HG03354 (cell line): ENCODE measurements around the gene HOXD11.

Source experiments
- ATAC-seq: cut with Tn5 transposase; IDR thresholded peaks from one replicate; pipeline ENCODE4 v1.9.1; 2021; ENCODE audit warnings: mild to moderate bottlenecking; ENCODE audit not compliant: unreplicated experiment, poor library complexity, severe bottlenecking

The HOXD11 gene

GRCh38 chr2:176106581-176107539, at the start of gene HOXD11:
HOXD11 (plus strand) TSS chr2:176107280; CDS start chr2:176107356, 76 bp downstream.
- ATAC-seq: no peak

GRCh38 chr2:176063958-176064357, 43.1 kb upstream of the HOXD11 start:
- ATAC-seq: no peak

- no peak for ATAC-seq
These were observed 40.2 kb upstream of the HOXD11 start for GRCh38 chr2:176066645-176067588.

- ATAC-seq: no peak
These were observed 39.3 kb upstream of the HOXD11 start for GRCh38 chr2:176067589-176068418.

GRCh38 chr2:176068419-176068832, 38.7 kb upstream of the HOXD11 start:
- ATAC-seq: no peak

- no peak for ATAC-seq
These were observed 35.5 kb upstream of the HOXD11 start for GRCh38 chr2:176071330-176072291.

- no peak for ATAC-seq
These were observed 34.8 kb upstream of the HOXD11 start for GRCh38 chr2:176072292-176072669.

- ATAC-seq: no peak
These were observed 33.9 kb upstream of the HOXD11 start for GRCh38 chr2:176072951-176073904.

- no peak for ATAC-seq
These were observed 32.1 kb upstream of the HOXD11 start for GRCh38 chr2:176074919-176075425.

- ATAC-seq: no peak
These were observed 31.6 kb upstream of the HOXD11 start for GRCh38 chr2:176075481-176075880.

- no peak for ATAC-seq
These were observed 31.0 kb upstream of the HOXD11 start for GRCh38 chr2:176076063-176076462.

- ATAC-seq: no peak
These were observed 30.3 kb upstream of the HOXD11 start for GRCh38 chr2:176076796-176077195.

- no peak for ATAC-seq
These were observed 28.4 kb upstream of the HOXD11 start for GRCh38 chr2:176078541-176079284.

- no peak for ATAC-seq
These were observed 27.7 kb upstream of the HOXD11 start for GRCh38 chr2:176079285-176079830.

- ATAC-seq: no peak
These were observed 27.1 kb upstream of the HOXD11 start for GRCh38 chr2:176079831-176080539.
